WTC11 (cell line): Measurements from ENCODE around the gene MAPK11. TPM values are rescaled to one million over a fixed set of nuclear protein-coding genes. Genes with fewer than 3 reads are reported as not detected.

Source experiments
- ATAC-seq: fragments of 200-7000 bp; cut with Tn5 transposase; 2 replicates; pipeline ENCODE4 v1.10.0; 2021; ENCODE audit warnings: mild to moderate bottlenecking, moderate library complexity
- CTCF ChIA-PET: fragments of 300-600 bp; sonication (Branson Sonifier 250); formaldehyde crosslinking; loops from one replicate; lab custom pipeline; 2021; ENCODE audit warnings: antibody characterized with exemption; lab: Charles Lee
- POLR2A ChIA-PET: fragments of 350-600 bp; sonication (Branson Sonifier 250); formaldehyde crosslinking; loops from one replicate; lab custom pipeline; 2021; ENCODE audit warnings: antibody characterized with exemption; lab: Charles Lee
- DNase-seq: peaks from one replicate; pipeline ENCODE4 v3.0.0; 2021; ENCODE audit warnings: low spot score
- H3K27ac Mint-ChIP-seq: 2 replicates; pipeline ENCODE4 v1.8.0; 2021; ENCODE audit warnings: mixed read lengths
- H3K27me3 Mint-ChIP-seq: 2 replicates; pipeline ENCODE4 v1.8.0; 2021; ENCODE audit warnings: low read depth, mild to moderate bottlenecking, moderate library complexity, mixed read lengths
- H3K36me3 Mint-ChIP-seq: 2 replicates; pipeline ENCODE4 v1.8.0; 2021; ENCODE audit warnings: mixed read lengths
- H3K4me1 Mint-ChIP-seq: 2 replicates; pipeline ENCODE4 v1.8.0; 2022; ENCODE audit warnings: mixed read lengths
- H3K4me3 Mint-ChIP-seq: 2 replicates; pipeline ENCODE4 v1.8.0; 2021; ENCODE audit warnings: mild to moderate bottlenecking, moderate library complexity, mixed read lengths
- H3K9me3 Mint-ChIP-seq: 2 replicates; pipeline ENCODE4 v1.8.0; 2021; ENCODE audit warnings: mixed read lengths
- EMX1 ChIP-seq: fragments of 250-450 bp; sonication (Bioruptor Pico); IDR thresholded peaks from 2 replicates; pipeline ENCODE4 v1.8.0; 2021; ENCODE audit warnings: mild to moderate bottlenecking
- FOXJ3 ChIP-seq: sonication (generic); formaldehyde crosslinking; IDR thresholded peaks from 2 replicates; pipeline ENCODE4 v1.9.0; 2021; ENCODE audit warnings: missing genetic modification reagents, mild to moderate bottlenecking, borderline replicate concordance
- FOXP1 ChIP-seq: sonication (generic); formaldehyde crosslinking; IDR thresholded peaks from 2 replicates; pipeline ENCODE4 v1.8.0; 2022; ENCODE audit warnings: missing genetic modification reagents, mild to moderate bottlenecking, moderate library complexity, borderline replicate concordance
- GRHL2 ChIP-seq: fragments of 250-450 bp; sonication (Bioruptor Pico); IDR thresholded peaks from 2 replicates; pipeline ENCODE4 v1.8.0; 2022; ENCODE audit warnings: mild to moderate bottlenecking, moderate library complexity; ENCODE audit not compliant: insufficient replicate concordance, severe bottlenecking
- GTF2I ChIP-seq: fragments of 250-450 bp; sonication (Bioruptor Pico); conservative IDR thresholded peaks from 2 replicates; pipeline ENCODE4 v1.4.0; 2021; ENCODE audit warnings: mild to moderate bottlenecking
- HMGA2 ChIP-seq: fragments of 250-450 bp; sonication (Bioruptor Pico); IDR thresholded peaks from 2 replicates; pipeline ENCODE4 v1.4.0; 2021; ENCODE audit warnings: mild to moderate bottlenecking, moderate library complexity
- KAT7 ChIP-seq: sonication (generic); formaldehyde crosslinking; IDR thresholded peaks from 2 replicates; pipeline ENCODE4 v1.8.1; 2023; ENCODE audit warnings: missing genetic modification reagents, mild to moderate bottlenecking, borderline replicate concordance
- MYBL2 ChIP-seq: sonication (generic); formaldehyde crosslinking; IDR thresholded peaks from 2 replicates; pipeline ENCODE4 v1.8.1; 2023; ENCODE audit warnings: mild to moderate bottlenecking, moderate library complexity, missing genetic modification reagents
- NFE2L1 ChIP-seq: sonication (generic); formaldehyde crosslinking; IDR thresholded peaks from 2 replicates; pipeline ENCODE4 v1.8.1; 2023; ENCODE audit warnings: missing genetic modification reagents
- SOX15 ChIP-seq: fragments of 250-450 bp; sonication (Bioruptor Pico); IDR thresholded peaks from 2 replicates; pipeline ENCODE4 v1.9.0; 2021; ENCODE audit warnings: mild to moderate bottlenecking
- SP1 ChIP-seq: sonication (generic); formaldehyde crosslinking; conservative IDR thresholded peaks from 2 replicates; pipeline ENCODE4 v1.8.1; 2022; ENCODE audit warnings: missing genetic modification reagents
- TP53 ChIP-seq: sonication (generic); formaldehyde crosslinking; IDR thresholded peaks from 2 replicates; pipeline ENCODE4 v1.8.1; 2023; ENCODE audit warnings: mild to moderate bottlenecking, missing genetic modification reagents
- ZNF138 ChIP-seq: sonication (generic); formaldehyde crosslinking; conservative IDR thresholded peaks from 2 replicates; pipeline ENCODE4 v1.8.1; 2022; ENCODE audit warnings: mild to moderate bottlenecking, moderate library complexity, missing genetic modification reagents
- total RNA-seq: library from RNA; stranded (reverse); gene quantifications from 3 replicates; pipeline ENCODE4 v1.2.3, GENCODE V29; 2021
- TF ChIP-seq, protein P1 (sequence below): fragments of 250-450 bp; sonication (Bioruptor Pico); IDR thresholded peaks from 2 replicates; pipeline ENCODE4 v1.8.0; 2021; ENCODE audit warnings: mild to moderate bottlenecking
- TF ChIP-seq, protein P2 (sequence below): sonication (generic); formaldehyde crosslinking; IDR thresholded peaks from 2 replicates; pipeline ENCODE4 v1.8.1; 2023; ENCODE audit warnings: mild to moderate bottlenecking, moderate library complexity, missing genetic modification reagents
- TF ChIP-seq, protein P3 (sequence below): sonication (generic); formaldehyde crosslinking; IDR thresholded peaks from 2 replicates; pipeline ENCODE4 v1.8.0; 2022; ENCODE audit warnings: mild to moderate bottlenecking, missing genetic modification reagents
- TF ChIP-seq, protein P4 (sequence below): fragments of 250-450 bp; sonication (Bioruptor Pico); IDR thresholded peaks from 2 replicates; pipeline ENCODE4 v1.9.0; 2021; ENCODE audit warnings: moderate library complexity, mild to moderate bottlenecking, inconsistent platforms, borderline replicate concordance
- TF ChIP-seq, protein P5 (sequence below): sonication (generic); formaldehyde crosslinking; IDR thresholded peaks from 2 replicates; pipeline ENCODE4 v1.8.0; 2022; ENCODE audit warnings: mild to moderate bottlenecking, missing genetic modification reagents
- TF ChIP-seq, protein P6 (sequence below): fragments of 250-450 bp; sonication (Bioruptor Pico); conservative IDR thresholded peaks from 2 replicates; pipeline ENCODE4 v1.9.0; 2021; ENCODE audit warnings: mild to moderate bottlenecking
- TF ChIP-seq, protein P7 (sequence below): sonication (generic); formaldehyde crosslinking; IDR thresholded peaks from 2 replicates; pipeline ENCODE4 v1.8.1; 2022; ENCODE audit warnings: mild to moderate bottlenecking, missing genetic modification reagents, moderate library complexity, borderline replicate concordance

MAPK11 gene
- total RNA-seq, 1 experiment from 2014 or later: 2.3 TPM

DNA sequence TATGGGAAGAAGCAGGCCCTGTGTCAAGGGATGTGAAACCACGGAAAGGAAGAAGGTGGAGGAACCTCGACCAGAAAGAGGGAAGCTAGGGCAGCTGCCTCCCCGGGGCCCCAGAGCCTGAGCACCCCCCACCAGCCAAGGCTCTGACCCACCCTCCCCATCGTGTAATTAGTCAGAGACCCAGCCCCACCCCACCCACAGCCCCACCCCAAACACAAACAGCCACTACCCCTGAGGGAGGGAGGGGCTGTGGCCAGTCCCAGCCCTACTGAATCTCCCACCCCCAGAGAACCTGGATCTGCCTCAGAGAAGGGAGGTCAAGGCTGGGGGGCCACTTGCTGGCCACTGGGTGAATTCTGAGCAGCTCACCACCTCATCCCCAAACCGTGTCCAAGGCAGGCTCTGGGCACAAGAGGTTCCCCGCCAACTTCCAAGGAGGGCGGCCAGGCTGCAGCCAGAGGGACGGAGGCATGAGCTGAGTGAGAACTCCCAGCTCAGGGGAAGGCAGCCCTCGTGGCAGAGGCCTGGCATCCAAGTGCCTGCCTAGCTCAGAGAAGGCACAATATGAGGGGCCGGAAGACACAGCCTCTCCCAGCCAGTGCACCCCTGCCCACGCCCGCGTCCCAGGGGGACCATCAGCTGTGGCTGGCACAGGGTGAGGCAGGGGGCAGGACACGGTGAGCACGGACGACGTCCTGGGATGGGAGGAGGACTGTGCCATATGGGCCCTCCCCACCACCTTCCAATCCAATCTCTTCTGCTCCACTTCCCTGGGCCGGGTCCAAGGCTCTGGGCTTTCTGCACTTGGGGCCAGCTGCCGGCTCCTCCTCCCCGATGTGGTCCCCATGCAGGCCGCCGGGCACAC is 34.6 kb upstream of the MAPK11 start:
- TF ChIP-seq, protein P1, sequence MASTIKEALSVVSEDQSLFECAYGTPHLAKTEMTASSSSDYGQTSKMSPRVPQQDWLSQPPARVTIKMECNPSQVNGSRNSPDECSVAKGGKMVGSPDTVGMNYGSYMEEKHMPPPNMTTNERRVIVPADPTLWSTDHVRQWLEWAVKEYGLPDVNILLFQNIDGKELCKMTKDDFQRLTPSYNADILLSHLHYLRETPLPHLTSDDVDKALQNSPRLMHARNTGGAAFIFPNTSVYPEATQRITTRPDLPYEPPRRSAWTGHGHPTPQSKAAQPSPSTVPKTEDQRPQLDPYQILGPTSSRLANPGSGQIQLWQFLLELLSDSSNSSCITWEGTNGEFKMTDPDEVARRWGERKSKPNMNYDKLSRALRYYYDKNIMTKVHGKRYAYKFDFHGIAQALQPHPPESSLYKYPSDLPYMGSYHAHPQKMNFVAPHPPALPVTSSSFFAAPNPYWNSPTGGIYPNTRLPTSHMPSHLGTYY (CRISPR knock-in tag): no peak
- no peak for TF ChIP-seq HMGA2 (CRISPR knock-in tag)
- TF ChIP-seq SOX15 (CRISPR knock-in tag): no peak
- TF ChIP-seq NFE2L1 (CRISPR knock-in tag): no peak
- no peak for TF ChIP-seq FOXJ3
- TF ChIP-seq, protein P2, sequence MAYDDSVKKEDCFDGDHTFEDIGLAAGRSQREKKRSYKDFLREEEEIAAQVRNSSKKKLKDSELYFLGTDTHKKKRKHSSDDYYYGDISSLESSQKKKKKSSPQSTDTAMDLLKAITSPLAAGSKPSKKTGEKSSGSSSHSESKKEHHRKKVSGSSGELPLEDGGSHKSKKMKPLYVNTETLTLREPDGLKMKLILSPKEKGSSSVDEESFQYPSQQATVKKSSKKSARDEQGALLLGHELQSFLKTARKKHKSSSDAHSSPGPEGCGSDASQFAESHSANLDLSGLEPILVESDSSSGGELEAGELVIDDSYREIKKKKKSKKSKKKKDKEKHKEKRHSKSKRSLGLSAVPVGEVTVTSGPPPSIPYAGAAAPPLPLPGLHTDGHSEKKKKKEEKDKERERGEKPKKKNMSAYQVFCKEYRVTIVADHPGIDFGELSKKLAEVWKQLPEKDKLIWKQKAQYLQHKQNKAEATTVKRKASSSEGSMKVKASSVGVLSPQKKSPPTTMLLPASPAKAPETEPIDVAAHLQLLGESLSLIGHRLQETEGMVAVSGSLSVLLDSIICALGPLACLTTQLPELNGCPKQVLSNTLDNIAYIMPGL (CRISPR knock-in tag): no peak
- TF ChIP-seq GRHL2 (CRISPR knock-in tag): no peak
- TF ChIP-seq GTF2I (CRISPR knock-in tag): no peak
- no peak overlapping the region for H3K4me3 Mint-ChIP-seq
- CTCF ChIA-PET: interaction anchor here (0.5 to 2.4 kb wide), 5 partner anchors 22 to 190 kb away, joined by 3 to 10 read pairs (median 5); partner anchors contain the start of gene HDAC10
- ATAC-seq (no peak), DNase-seq (no peak)
- no peaks in the 10 kb centered on the region for H3K36me3 Mint-ChIP-seq
- peak overlapping the region; percentile 76; the same call in 1 of the 2 replicates for H3K27ac Mint-ChIP-seq
- peaks cover 6% of the 10 kb centered on the region; the same call in 1 of the 2 replicates for H3K27me3 Mint-ChIP-seq
- H3K9me3 Mint-ChIP-seq: no peaks in the 10 kb centered on the region
- H3K4me1 Mint-ChIP-seq: peaks cover 30% of the 10 kb centered on the region
- POLR2A ChIA-PET: interaction anchor here (1.9 kb wide), 1 partner anchor 11 kb away, joined by 6 read pairs; no protein-coding TSS in a partner anchor

DNA sequence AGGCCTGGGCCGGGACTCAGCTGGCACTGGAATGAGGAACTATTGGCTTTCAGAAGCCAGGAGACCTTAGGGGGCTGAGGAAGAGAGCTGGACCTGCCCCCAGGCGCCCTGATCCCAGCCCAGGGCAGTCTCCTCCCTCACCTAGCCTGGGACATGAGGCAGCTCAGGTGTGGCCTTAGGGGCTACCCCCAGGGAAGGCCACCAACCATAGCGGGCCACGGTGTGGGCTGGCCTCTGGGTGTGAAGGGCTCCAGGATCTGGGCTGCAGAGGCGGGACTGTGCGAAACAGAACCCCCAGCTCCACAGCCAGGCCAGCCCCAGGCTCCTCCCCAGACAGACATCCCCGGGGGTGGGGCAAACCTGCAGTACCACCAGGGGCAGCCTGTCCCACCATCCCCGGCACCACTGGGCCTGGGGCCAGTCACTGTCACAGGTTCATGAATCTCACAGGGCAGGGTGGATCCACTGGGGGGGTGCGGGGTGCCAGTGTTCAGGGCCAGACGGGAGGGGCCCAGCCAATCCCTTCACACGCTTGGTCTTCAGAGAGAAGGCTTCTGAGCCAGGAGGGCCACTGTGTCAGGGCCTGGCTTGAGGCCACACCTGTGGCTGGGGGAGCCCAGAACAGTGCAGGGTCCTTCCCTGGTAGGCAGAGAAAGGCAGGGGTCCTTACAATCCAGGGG is 33.8 kb upstream of the MAPK11 start:
- H3K4me3 Mint-ChIP-seq: no peak overlapping the region

More for the DNA sequence above, 33.8 kb upstream of the MAPK11 start:
- ATAC-seq (peak; percentile 52), DNase-seq (peak; percentile 66)
- H3K27ac Mint-ChIP-seq: peak overlapping the region; percentile 76; the same call in 1 of the 2 replicates
- no peaks in the 10 kb centered on the region for H3K9me3 Mint-ChIP-seq
- TF ChIP-seq, protein P3, sequence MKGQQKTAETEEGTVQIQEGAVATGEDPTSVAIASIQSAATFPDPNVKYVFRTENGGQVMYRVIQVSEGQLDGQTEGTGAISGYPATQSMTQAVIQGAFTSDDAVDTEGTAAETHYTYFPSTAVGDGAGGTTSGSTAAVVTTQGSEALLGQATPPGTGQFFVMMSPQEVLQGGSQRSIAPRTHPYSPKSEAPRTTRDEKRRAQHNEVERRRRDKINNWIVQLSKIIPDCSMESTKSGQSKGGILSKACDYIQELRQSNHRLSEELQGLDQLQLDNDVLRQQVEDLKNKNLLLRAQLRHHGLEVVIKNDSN: no peak
- TF ChIP-seq, protein P4, sequence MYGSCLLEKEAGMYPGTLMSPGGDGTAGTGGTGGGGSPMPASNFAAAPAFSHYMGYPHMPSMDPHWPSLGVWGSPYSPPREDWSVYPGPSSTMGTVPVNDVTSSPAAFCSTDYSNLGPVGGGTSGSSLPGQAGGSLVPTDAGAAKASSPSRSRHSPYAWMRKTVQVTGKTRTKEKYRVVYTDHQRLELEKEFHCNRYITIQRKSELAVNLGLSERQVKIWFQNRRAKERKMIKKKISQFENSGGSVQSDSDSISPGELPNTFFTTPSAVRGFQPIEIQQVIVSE (CRISPR knock-in tag): no peak
- TF ChIP-seq NFE2L1 (CRISPR knock-in tag): no peak
- TF ChIP-seq, protein P5, sequence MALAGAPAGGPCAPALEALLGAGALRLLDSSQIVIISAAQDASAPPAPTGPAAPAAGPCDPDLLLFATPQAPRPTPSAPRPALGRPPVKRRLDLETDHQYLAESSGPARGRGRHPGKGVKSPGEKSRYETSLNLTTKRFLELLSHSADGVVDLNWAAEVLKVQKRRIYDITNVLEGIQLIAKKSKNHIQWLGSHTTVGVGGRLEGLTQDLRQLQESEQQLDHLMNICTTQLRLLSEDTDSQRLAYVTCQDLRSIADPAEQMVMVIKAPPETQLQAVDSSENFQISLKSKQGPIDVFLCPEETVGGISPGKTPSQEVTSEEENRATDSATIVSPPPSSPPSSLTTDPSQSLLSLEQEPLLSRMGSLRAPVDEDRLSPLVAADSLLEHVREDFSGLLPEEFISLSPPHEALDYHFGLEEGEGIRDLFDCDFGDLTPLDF (CRISPR knock-in tag): no peak
- TF ChIP-seq TP53 (CRISPR knock-in tag): no peak
- TF ChIP-seq MYBL2 (CRISPR knock-in tag): no peak
- TF ChIP-seq, protein P6, sequence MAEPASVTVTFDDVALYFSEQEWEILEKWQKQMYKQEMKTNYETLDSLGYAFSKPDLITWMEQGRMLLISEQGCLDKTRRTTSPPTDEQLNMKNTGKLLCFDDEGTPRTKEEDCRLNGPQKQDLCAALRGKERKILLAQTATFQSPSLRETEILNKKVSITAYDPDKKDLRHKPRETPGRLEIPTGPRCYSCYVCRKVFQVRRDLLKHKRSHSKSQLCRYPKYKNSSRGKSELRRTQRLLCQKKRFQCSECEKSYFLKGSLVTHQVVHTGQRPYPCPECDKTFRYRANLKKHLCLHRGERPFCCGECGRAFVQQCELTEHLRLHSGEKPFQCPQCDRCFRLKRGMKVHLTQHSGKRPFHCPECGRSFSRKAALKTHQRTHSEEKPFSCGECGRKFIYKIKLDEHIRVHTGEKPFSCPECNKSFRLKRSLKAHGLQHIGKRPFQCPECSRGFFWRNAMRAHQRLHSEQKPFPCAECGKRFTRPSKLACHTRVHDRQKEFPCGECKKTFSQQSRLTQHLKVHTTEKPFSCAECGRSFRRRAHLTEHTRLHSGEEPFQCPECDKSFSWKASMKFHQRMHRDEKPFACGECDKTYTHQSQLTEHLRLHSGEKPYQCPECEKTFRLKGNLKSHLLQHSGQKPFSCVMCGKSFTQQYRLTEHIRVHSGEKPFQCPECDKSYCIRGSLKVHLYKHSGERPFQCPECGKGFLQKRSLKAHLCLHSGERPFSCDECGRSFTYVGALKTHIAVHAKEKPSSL (CRISPR knock-in tag): no peak
- TF ChIP-seq FOXP1 (CRISPR knock-in tag): no peak
- TF ChIP-seq, protein P2 (CRISPR knock-in tag): no peak
- no peak for TF ChIP-seq EMX1 (CRISPR knock-in tag)
- TF ChIP-seq SP1 (CRISPR knock-in tag): no peak
- no peak for TF ChIP-seq ZNF138 (CRISPR knock-in tag)
- no peak for TF ChIP-seq KAT7
- TF ChIP-seq, protein P7, sequence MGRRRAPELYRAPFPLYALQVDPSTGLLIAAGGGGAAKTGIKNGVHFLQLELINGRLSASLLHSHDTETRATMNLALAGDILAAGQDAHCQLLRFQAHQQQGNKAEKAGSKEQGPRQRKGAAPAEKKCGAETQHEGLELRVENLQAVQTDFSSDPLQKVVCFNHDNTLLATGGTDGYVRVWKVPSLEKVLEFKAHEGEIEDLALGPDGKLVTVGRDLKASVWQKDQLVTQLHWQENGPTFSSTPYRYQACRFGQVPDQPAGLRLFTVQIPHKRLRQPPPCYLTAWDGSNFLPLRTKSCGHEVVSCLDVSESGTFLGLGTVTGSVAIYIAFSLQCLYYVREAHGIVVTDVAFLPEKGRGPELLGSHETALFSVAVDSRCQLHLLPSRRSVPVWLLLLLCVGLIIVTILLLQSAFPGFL (CRISPR knock-in tag): no peak
- no peaks in the 10 kb centered on the region for H3K36me3 Mint-ChIP-seq
- peaks cover 6% of the 10 kb centered on the region; the same call in 1 of the 2 replicates for H3K27me3 Mint-ChIP-seq
- peaks cover 30% of the 10 kb centered on the region for H3K4me1 Mint-ChIP-seq
- POLR2A ChIA-PET: interaction anchor here (1.9 kb wide), 1 partner anchor 10 kb away, joined by 6 read pairs; no protein-coding TSS in a partner anchor
- CTCF ChIA-PET: interaction anchor here (0.6 to 2.4 kb wide), 8 partner anchors 9 to 221 kb away, joined by 3 to 16 read pairs (median 4); partner anchors contain the start of genes HDAC10 and SCO2
